ENCODE data around the gene ATP5MK. TPM values are rescaled to one million over a fixed set of nuclear protein-coding genes. Genes with fewer than 3 reads are reported as not detected.
A peak's percentile ranks its signal among the peaks of the same experiment; 100 is the strongest.

The ATP5MK gene
- 100 to 1,000 TPM; 420 to 588 (median 479) TPM for polyA plus RNA-seq

GRCh38 chr10:103396067-103396788 is at the start of gene ATP5MK, which contains the start of gene PDCD11:
ATP5MK (minus strand) TSS chr10:103396475; CDS start chr10:103392457, 4,018 bp downstream.
PDCD11 (plus strand) TSS chr10:103396626; CDS start chr10:103398427, 1,801 bp downstream.
- H3K9me3 Mint-ChIP-seq, result no peaks in the 10 kb centered on the region
- peaks cover 8 to 22% (median 9%) of the 10 kb centered on the region in 3 donors for H3K36me3 Mint-ChIP-seq
- H3K4me3 Mint-ChIP-seq, result peak within 1 kb of the TSS; percentile 91 to 100 (median 99)
- peak within 1 kb of the TSS; percentile 93 to 97 (median 95) for H3K27ac Mint-ChIP-seq
- H3K27me3 Mint-ChIP-seq (ENCODE audit: low read depth in 3 of 3), result peaks cover 0 to 7% (median 4%) of the 10 kb centered on the region in 3 donors
- H3K4me1 Mint-ChIP-seq, result peaks cover 46 to 60% of the 10 kb centered on the region in 2 donors
- DNase-seq, result peak; percentile 95

GRCh38 chr10:103445366-103445765 is 49.1 kb upstream of the ATP5MK start:
- H3K36me3 Mint-ChIP-seq, result peaks cover 15 to 43% (median 22%) of the 10 kb centered on the region in 3 donors
- H3K27ac Mint-ChIP-seq, result peak overlapping the region in 3 of 6 donors; percentile 26 to 53 (median 42)
- H3K4me1 Mint-ChIP-seq, result peaks cover 30 to 63% of the 10 kb centered on the region in 2 donors
- no peaks in the 10 kb centered on the region for H3K9me3 Mint-ChIP-seq
- no peak overlapping the region for H3K4me3 Mint-ChIP-seq
- DNase-seq, result no peak
- H3K27me3 Mint-ChIP-seq (ENCODE audit: low read depth in 3 of 3), result peaks cover 2% of the 10 kb centered on the region in 3 donors

- peak overlapping the region in 4 of 6 donors; percentile 18 to 88 (median 50) for H3K27ac Mint-ChIP-seq
- no peaks in the 10 kb centered on the region for H3K9me3 Mint-ChIP-seq
- no peak for DNase-seq
- H3K4me3 Mint-ChIP-seq, result no peak overlapping the region
- H3K36me3 Mint-ChIP-seq, result peaks cover 17 to 41% (median 18%) of the 10 kb centered on the region in 3 donors
- peaks cover 0 to 2% (median 2%) of the 10 kb centered on the region in 3 donors for H3K27me3 Mint-ChIP-seq (ENCODE audit: low read depth in 3 of 3)
- peaks cover 21 to 54% of the 10 kb centered on the region in 2 donors for H3K4me1 Mint-ChIP-seq
These were observed 48.2 kb upstream of the ATP5MK start for GRCh38 chr10:103444478-103444877.

GRCh38 chr10:103443475-103444185 is 47.4 kb upstream of the ATP5MK start:
- peaks cover 0 to 2% (median 0%) of the 10 kb centered on the region in 3 donors for H3K27me3 Mint-ChIP-seq (ENCODE audit: low read depth in 3 of 3)
- H3K27ac Mint-ChIP-seq, result peak overlapping the region in 5 of 6 donors; percentile 15 to 84 (median 57)
- DNase-seq, result no peak
- peaks cover 9 to 34% (median 15%) of the 10 kb centered on the region in 3 donors for H3K36me3 Mint-ChIP-seq
- H3K9me3 Mint-ChIP-seq, result no peaks in the 10 kb centered on the region
- peaks cover 12 to 46% of the 10 kb centered on the region in 2 donors for H3K4me1 Mint-ChIP-seq
- no peak overlapping the region for H3K4me3 Mint-ChIP-seq

- Mint-ChIP-seq H3K4me3 (no peak overlapping the region), H3K36me3 (peaks cover 4 to 36% (median 25%) of the 10 kb centered on the region in 3 donors), H3K27ac (peak overlapping the region in 2 of 6 donors; percentile 16 to 36), H3K27me3 (ENCODE audit: low read depth in 3 of 3) (peaks cover 0 to 2% (median 1%) of the 10 kb centered on the region in 3 donors), H3K4me1 (peaks cover 3 to 32% of the 10 kb centered on the region in 2 donors), H3K9me3 (no peaks in the 10 kb centered on the region)
- DNase-seq, result no peak
These were observed 45.8 kb upstream of the ATP5MK start for GRCh38 chr10:103442031-103442461.

GRCh38 chr10:103441611-103442010 is 45.3 kb upstream of the ATP5MK start:
- H3K36me3 Mint-ChIP-seq, result peaks cover 8 to 40% (median 29%) of the 10 kb centered on the region in 3 donors
- H3K4me3 Mint-ChIP-seq, result no peak overlapping the region
- H3K27me3 Mint-ChIP-seq (ENCODE audit: low read depth in 3 of 3), result peaks cover 0 to 2% (median 1%) of the 10 kb centered on the region in 3 donors
- peaks cover 3 to 32% of the 10 kb centered on the region in 2 donors for H3K4me1 Mint-ChIP-seq
- peak overlapping the region in 3 of 6 donors; percentile 16 to 58 (median 36) for H3K27ac Mint-ChIP-seq
- DNase-seq, result no peak
- H3K9me3 Mint-ChIP-seq, result no peaks in the 10 kb centered on the region

GRCh38 chr10:103441206-103441605 is 44.9 kb upstream of the ATP5MK start:
- no peak overlapping the region for H3K27ac Mint-ChIP-seq
- peaks cover 11 to 41% (median 33%) of the 10 kb centered on the region in 3 donors for H3K36me3 Mint-ChIP-seq

GRCh38 chr10:103440416-103440815 is 44.1 kb upstream of the ATP5MK start:
- Mint-ChIP-seq H3K9me3 (no peaks in the 10 kb centered on the region), H3K27ac (peak overlapping the region in 2 of 6 donors; percentile 31 to 59), H3K4me1 (peaks cover 0 to 28% of the 10 kb centered on the region in 2 donors), H3K4me3 (no peak overlapping the region), H3K36me3 (peaks cover 11 to 38% (median 32%) of the 10 kb centered on the region in 3 donors), H3K27me3 (ENCODE audit: low read depth in 3 of 3) (peaks cover 0 to 2% (median 1%) of the 10 kb centered on the region in 3 donors)
- no peak for DNase-seq

More at GRCh38 chr10:103441206-103441605, 44.9 kb upstream of the ATP5MK start:
- H3K9me3 Mint-ChIP-seq, result no peaks in the 10 kb centered on the region
- H3K27me3 Mint-ChIP-seq (ENCODE audit: low read depth in 3 of 3), result peaks cover 0 to 2% (median 1%) of the 10 kb centered on the region in 3 donors
- H3K4me1 Mint-ChIP-seq, result peaks cover 2 to 32% of the 10 kb centered on the region in 2 donors
- no peak for DNase-seq
- H3K4me3 Mint-ChIP-seq, result no peak overlapping the region

- no peak for DNase-seq
- peaks cover 0 to 23% of the 10 kb centered on the region in 2 donors for H3K4me1 Mint-ChIP-seq
- no peaks in the 10 kb centered on the region for H3K9me3 Mint-ChIP-seq
- H3K36me3 Mint-ChIP-seq, result peaks cover 11 to 38% (median 33%) of the 10 kb centered on the region in 3 donors
- no peak overlapping the region for H3K27ac Mint-ChIP-seq
- peaks cover 0 to 2% (median 1%) of the 10 kb centered on the region in 3 donors for H3K27me3 Mint-ChIP-seq (ENCODE audit: low read depth in 3 of 3)
- H3K4me3 Mint-ChIP-seq, result no peak overlapping the region
These were observed 43.5 kb upstream of the ATP5MK start for GRCh38 chr10:103439776-103440175.

GRCh38 chr10:103433858-103434257 is 37.6 kb upstream of the ATP5MK start:
- H3K9me3 Mint-ChIP-seq, result no peaks in the 10 kb centered on the region
- H3K4me1 Mint-ChIP-seq, result peaks cover 3 to 18% of the 10 kb centered on the region in 2 donors
- DNase-seq, result no peak
- no peak overlapping the region for H3K4me3 Mint-ChIP-seq
- peaks cover 29 to 54% (median 33%) of the 10 kb centered on the region in 3 donors for H3K36me3 Mint-ChIP-seq
- peaks cover 0 to 2% (median 1%) of the 10 kb centered on the region in 3 donors for H3K27me3 Mint-ChIP-seq (ENCODE audit: low read depth in 3 of 3)
- H3K27ac Mint-ChIP-seq, result no peak overlapping the region

- DNase-seq, result no peak
- Mint-ChIP-seq H3K27ac (no peak overlapping the region), H3K27me3 (ENCODE audit: low read depth in 3 of 3) (peaks cover 0 to 2% (median 0%) of the 10 kb centered on the region in 3 donors), H3K4me1 (peaks cover 3 to 17% of the 10 kb centered on the region in 2 donors), H3K36me3 (peaks cover 20 to 52% (median 30%) of the 10 kb centered on the region in 3 donors), H3K9me3 (no peaks in the 10 kb centered on the region), H3K4me3 (no peak overlapping the region)
These were observed 35.6 kb upstream of the ATP5MK start for GRCh38 chr10:103431902-103432301.

GRCh38 chr10:103429647-103430046 is 33.4 kb upstream of the ATP5MK start:
- H3K4me1 Mint-ChIP-seq, result peaks cover 3 to 10% of the 10 kb centered on the region in 2 donors

GRCh38 chr10:103428989-103429643 is 32.8 kb upstream of the ATP5MK start:
- Mint-ChIP-seq H3K27ac (peak overlapping the region in 4 of 6 donors; percentile 44 to 70 (median 56)), H3K4me3 (no peak overlapping the region), H3K4me1 (peaks cover 3 to 10% of the 10 kb centered on the region in 2 donors), H3K9me3 (no peaks in the 10 kb centered on the region), H3K36me3 (peaks cover 20 to 65% (median 36%) of the 10 kb centered on the region in 3 donors), H3K27me3 (ENCODE audit: low read depth in 3 of 3) (peaks cover 0 to 2% (median 0%) of the 10 kb centered on the region in 3 donors)
- no peak for DNase-seq

More at GRCh38 chr10:103429647-103430046, 33.4 kb upstream of the ATP5MK start:
- DNase-seq, result no peak
- Mint-ChIP-seq H3K27me3 (ENCODE audit: low read depth in 3 of 3) (peaks cover 0 to 2% (median 0%) of the 10 kb centered on the region in 3 donors), H3K27ac (peak overlapping the region in 2 of 6 donors; percentile 3 to 35), H3K4me3 (no peak overlapping the region), H3K9me3 (no peaks in the 10 kb centered on the region), H3K36me3 (peaks cover 16 to 60% (median 31%) of the 10 kb centered on the region in 3 donors)
